ENCODE results near the gene ILF3. TPM values are rescaled to one million over a fixed set of nuclear protein-coding genes. Genes with fewer than 3 reads are reported as not detected.

ILF3 gene
- 94.9 and 121 TPM in 2 replicates for total RNA-seq

GRCh38 chr19:10653732-10654609 lies at the start of gene ILF3:
Gene ILF3, plus strand, starts transcription at chr19:10654346. Its CDS starts 16,260 bp downstream, at chr19:10670606.

GRCh38 chr19:10625003-10625761 lies 29.0 kb upstream of the ILF3 start, which contains the start of gene SLC44A2:
Gene SLC44A2, plus strand, starts transcription at chr19:10625553. Its CDS starts 81 bp downstream, at chr19:10625634.

GRCh38 chr19:10717356-10718204 lies 63.4 kb downstream of the ILF3 start, which contains the start of gene DNM2:
Gene DNM2, plus strand, starts transcription at chr19:10718079. Its CDS starts 164 bp downstream, at chr19:10718243.

Other genes starting within 250 kb of the ILF3 start
- gene PDE4A, start 233.8 kb upstream of the ILF3 start, total RNA-seq, result 9.7 and 10.0 TPM in 2 replicates
- gene KEAP1, start 151.0 kb upstream of the ILF3 start, total RNA-seq, result 79.0 and 82.3 TPM in 2 replicates
- 1.7 and 4.8 TPM in 2 replicates for gene S1PR5, start 136.9 kb upstream of the ILF3 start, total RNA-seq
- 9.9 and 14.3 TPM in 2 replicates for gene ATG4D, start 110.4 kb upstream of the ILF3 start, total RNA-seq
- gene KRI1, start 88.3 kb upstream of the ILF3 start, total RNA-seq, result 8.0 and 10.7 TPM in 2 replicates
- 9.8 and 11.6 TPM in 2 replicates for gene CDKN2D, start 85.4 kb upstream of the ILF3 start, total RNA-seq
- 0.13 TPM in 1 of 2 replicates, not detected in the other for gene AP1M2, start 67.0 kb upstream of the ILF3 start, total RNA-seq
- 97.8 and 132 TPM in 2 replicates for gene SLC44A2, start 28.8 kb upstream of the ILF3 start, total RNA-seq
- gene QTRT1, start 47.1 kb downstream of the ILF3 start, total RNA-seq, result 21.7 and 29.0 TPM in 2 replicates
- 104 and 122 TPM in 2 replicates for gene DNM2, start 63.7 kb downstream of the ILF3 start, total RNA-seq
- 42.0 and 48.8 TPM in 2 replicates for gene TMED1, start 181.9 kb downstream of the ILF3 start, total RNA-seq
- gene C19orf38, start 194.1 kb downstream of the ILF3 start, total RNA-seq, result 0.65 and 0.86 TPM in 2 replicates
- gene CARM1, start 217.2 kb downstream of the ILF3 start, total RNA-seq, result 34.7 and 45.9 TPM in 2 replicates

Measured in smooth muscle cell of the pulmonary artery (primary cell).